GM19351 (cell line): Measurements from ENCODE around the gene ZNF749.
A peak's percentile ranks its signal among the peaks of the same experiment; 100 is the strongest.

Source experiments
- ATAC-seq: cut with Tn5 transposase; IDR thresholded peaks from one replicate; pipeline ENCODE4 v1.9.1; 2021; ENCODE audit warnings: mild to moderate bottlenecking, moderate library complexity; ENCODE audit not compliant: unreplicated experiment

The ZNF749 gene

GRCh38 chr19:57465680-57466381 is 30.7 kb downstream of the ZNF749 start:
- no peak for ATAC-seq

GRCh38 chr19:57466489-57466888 is 31.4 kb downstream of the ZNF749 start:
- no peak for ATAC-seq

GRCh38 chr19:57473646-57474045 is 38.5 kb downstream of the ZNF749 start:
- no peak for ATAC-seq

- ATAC-seq = peak; percentile 98
Measured at GRCh38 chr19:57477191-57478008, 42.3 kb downstream of the ZNF749 start, which contains the start of gene ZNF772. TSS of gene ZNF772 (minus strand) at chr19:57477566. CDS start at chr19:57477309, 257 bp downstream.

- ATAC-seq = peak; percentile 98
Measured at GRCh38 chr19:57487477-57488298, 52.6 kb downstream of the ZNF749 start, which contains the start of gene ZNF419. TSS of gene ZNF419 (plus strand) at chr19:57487750. CDS start at chr19:57487951, 201 bp downstream.

GRCh38 chr19:57488299-57488644 is 53.1 kb downstream of the ZNF749 start:
- peak; percentile 18 for ATAC-seq
